Keratinocyte (primary cell): ENCODE results near the gene ERICH6B.

Experiments
- EZH2 ChIP-seq: IDR thresholded peaks from one replicate; pipeline ENCODE4 v1.6.1; 2012; ENCODE audit warnings: inconsistent platforms, mild to moderate bottlenecking, low read length, moderate library complexity
- TF ChIP-seq, protein P1 (sequence below), 3 experiments: IDR thresholded peaks in 1 of 3; conservative IDR thresholded peaks in 1 of 3; optimal IDR thresholded peaks in 1 of 3; 2 replicates in 2 of 3; 3 replicates in 1 of 3; pipeline versions ENCODE3 to v1.5.1; 2011; ENCODE audit warnings: low read length in 3 of 3, mild to moderate bottlenecking in 3 of 3, moderate library complexity in 2 of 3, control low read depth in 1 of 3, inconsistent platforms in 1 of 3; ENCODE audit not compliant: insufficient read depth in 2 of 3; ENCODE audit errors: extremely low read depth in 1 of 3

DNA sequence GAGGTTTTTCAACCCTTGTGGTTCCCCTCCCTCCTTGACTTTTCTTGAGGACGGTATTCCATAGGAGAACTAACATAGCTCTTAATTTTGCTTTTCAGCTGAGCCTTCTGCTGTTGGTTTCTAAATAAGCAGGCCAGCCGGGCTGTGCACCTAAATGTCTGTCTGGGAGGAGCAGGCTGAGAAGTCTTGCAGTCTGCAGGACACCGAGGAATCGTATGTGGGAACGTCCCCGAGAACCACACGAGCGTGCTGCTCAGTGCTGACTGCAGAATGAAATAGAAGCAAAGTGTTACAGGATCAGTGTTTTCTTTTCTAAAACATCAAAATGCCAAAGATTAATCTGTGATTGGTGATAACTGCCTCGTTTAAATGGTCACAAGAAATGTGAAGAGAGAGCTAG, 80.9 kb downstream of the ERICH6B start:
- TF ChIP-seq, protein P1, sequence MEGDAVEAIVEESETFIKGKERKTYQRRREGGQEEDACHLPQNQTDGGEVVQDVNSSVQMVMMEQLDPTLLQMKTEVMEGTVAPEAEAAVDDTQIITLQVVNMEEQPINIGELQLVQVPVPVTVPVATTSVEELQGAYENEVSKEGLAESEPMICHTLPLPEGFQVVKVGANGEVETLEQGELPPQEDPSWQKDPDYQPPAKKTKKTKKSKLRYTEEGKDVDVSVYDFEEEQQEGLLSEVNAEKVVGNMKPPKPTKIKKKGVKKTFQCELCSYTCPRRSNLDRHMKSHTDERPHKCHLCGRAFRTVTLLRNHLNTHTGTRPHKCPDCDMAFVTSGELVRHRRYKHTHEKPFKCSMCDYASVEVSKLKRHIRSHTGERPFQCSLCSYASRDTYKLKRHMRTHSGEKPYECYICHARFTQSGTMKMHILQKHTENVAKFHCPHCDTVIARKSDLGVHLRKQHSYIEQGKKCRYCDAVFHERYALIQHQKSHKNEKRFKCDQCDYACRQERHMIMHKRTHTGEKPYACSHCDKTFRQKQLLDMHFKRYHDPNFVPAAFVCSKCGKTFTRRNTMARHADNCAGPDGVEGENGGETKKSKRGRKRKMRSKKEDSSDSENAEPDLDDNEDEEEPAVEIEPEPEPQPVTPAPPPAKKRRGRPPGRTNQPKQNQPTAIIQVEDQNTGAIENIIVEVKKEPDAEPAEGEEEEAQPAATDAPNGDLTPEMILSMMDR (optimal IDR thresholded peaks at IDR 0.05 in 1 of 3, IDR thresholded peaks at IDR 0.05 in 1 of 3, conservative IDR thresholded peaks at IDR 0.05 in 1 of 3; ENCODE audit: extremely low read depth in 1 of 3, insufficient read depth in 2 of 3, low read length in 3 of 3): no peak
- TF ChIP-seq EZH2: no peak
